Hematopoietic multipotent progenitor cell treated with erythropoietin and hydrocortisone succinate and interleukin-3 and kit ligand, for 8 days (in vitro differentiated cells): ENCODE measurements around the gene OXA1L.
"Not testable (repeated sequence)": the region's sequence is repeated elsewhere in the genome, so short reads cannot be mapped to it uniquely, and the experiment has no call there.

Experiments
- DNase-seq: peaks from one replicate; pipeline ENCODE4 v3.0.0-alpha.2; 2015

The OXA1L gene

DNA sequence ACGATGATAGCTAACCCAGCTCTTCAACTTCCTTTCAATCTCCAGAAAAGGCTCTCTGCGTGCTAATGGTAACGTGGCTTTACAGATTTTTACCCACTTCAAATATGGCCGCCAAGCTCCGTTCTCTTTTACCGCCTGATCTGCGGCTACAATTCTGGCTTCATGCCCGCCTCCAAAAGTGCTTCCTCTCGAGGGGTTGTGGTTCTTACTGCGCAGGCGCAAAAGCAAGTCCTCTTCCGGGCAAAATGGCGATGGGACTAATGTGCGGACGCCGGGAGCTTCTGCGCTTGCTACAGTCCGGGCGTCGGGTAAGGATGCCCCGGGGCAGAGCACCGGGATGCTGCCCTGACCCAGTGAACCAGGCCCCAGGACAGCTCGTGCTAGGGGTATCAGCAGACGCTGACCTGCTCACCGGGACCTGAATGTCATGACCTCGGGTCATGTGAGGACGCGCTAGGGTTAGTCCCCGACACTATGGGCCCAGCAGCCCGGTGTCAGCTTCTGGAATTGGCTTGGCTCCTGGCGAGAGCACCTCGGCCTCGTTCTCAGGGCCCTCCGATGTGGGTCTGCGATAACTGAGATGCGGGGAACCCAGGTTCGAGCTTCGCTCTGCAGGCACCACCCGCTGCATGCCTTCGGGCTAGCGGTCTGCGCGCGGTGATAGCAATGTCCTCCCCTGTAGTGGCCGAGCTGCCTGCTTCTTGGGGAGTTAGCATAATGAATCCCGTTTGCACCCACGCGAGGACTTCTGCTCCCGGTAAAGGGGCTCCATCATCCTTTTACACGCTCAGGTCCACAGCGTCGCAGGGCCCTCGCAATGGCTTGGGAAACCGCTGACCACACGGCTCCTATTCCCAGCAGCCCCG is at the start of gene OXA1L:
OXA1L (plus strand) TSS at position 232 of the 866 bp plus-strand sequence; CDS start at position 246, 14 bp downstream.
- DNase-seq = peak; percentile 99

DNA sequence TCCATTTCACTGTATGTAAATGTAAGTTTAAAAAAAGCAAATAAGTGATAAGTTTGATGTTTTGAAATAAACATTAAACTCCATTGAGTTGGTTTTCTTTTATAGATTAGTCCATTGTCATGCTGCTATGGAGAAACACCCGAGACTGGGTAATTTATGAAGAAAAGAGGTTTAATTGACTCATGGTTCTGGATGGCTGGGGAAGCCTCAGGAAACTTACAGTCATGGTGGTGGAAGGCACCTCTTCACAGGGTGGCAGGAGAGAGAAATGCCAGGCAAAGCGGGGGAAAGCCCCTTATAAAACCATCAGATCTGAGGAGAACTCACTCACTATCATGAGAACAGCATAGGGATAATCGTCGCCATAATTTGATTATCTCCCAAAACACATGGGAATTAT is 48.4 kb upstream of the OXA1L start:
- peak; percentile 10 for DNase-seq

DNA sequence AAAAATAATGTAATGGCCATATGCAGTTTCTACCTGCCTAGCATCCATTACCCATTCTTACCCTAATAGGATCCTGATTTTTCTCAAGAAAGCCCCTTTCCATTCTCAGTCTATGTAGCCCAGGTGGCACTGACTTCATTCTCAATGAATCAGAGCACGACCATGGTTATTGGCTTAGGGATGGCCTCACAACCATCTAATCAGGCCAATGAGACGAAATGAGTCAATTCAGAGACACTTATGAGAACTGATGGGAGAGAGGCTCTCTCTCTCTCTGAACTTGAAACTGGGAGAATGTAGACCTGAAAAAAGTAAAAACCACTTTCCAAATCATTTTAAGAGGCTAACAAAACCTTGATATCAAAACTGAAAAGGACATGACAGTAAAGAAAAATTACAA is 45.3 kb upstream of the OXA1L start:
- DNase-seq = no peak

DNA sequence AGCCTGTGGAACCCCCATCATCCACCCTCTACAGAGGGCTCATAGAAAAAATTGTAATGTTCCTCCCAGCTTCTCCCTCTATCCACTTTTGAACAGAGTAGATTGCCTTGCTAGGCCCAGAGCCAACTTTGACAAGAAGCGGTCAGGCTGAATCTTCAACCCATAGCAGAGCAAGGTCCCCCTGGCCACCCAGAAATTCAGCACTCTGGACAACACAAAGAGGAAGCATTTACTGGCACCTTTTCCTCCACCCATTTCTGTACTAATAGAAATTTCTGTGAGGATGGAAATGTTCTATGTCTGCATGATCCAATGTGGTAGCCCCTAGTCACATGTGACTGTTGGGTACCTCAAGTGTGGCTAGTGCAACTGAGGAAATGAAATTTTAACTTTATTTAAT is 42.7 kb upstream of the OXA1L start:
- no peak for DNase-seq

DNA sequence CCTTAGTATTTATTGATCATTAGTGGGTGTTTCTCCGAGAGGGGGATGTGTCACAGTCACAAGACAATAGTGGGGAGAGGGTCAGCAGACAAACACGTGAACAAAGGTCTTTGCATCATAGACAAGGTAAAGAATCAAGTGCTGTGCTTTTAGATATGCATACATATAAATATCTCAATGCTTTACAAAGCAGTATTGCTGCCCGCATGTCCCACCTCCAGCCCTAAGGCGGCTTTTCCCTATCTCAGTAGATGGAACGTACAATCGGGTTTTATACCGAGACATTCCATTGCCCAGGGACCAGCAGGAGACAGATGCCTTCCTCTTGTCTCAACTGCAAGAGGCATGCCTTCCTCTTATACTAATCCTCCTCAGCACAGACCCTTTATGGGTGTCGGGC is 41.6 kb upstream of the OXA1L start:
- not testable (repeated sequence) for DNase-seq

DNA sequence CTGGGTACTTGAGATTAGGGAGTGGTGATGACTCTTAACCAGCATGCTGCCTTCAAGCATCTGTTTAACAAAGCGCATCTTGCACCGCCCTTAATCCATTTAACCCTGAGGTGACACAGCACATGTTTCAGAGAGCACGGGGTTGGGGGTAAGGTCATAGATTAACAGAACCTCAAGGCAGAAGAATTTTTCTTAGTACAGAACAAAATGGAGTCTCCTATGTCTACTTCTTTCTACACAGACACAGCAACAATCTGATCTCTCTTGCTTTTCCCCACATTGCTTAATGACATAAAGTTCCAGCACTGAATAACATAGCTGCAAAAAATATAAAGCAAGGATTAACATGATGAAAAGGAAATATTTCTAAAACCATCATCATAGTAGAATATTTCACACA is 41.1 kb upstream of the OXA1L start:
- not testable (repeated sequence) for DNase-seq

DNA sequence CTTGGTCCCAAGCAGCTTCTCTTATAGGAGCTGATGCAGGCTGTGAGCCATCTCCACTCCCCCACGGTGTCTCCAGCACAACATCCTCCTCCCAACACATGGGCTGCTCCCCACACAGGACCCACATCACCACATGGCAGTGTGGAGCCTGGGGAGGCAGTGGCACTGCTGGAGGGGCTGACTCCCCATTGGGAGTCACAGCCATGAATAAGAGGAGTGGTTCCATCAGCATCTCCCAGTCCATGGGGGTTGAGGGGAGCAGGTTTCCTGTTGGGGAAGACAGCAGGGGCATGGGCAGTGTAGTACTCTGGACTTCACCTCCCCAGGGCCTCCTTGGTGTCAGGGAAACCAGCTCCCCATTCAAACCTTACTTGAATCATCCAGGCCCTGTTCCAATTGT is 40.5 kb upstream of the OXA1L start:
- no peak for DNase-seq

DNA sequence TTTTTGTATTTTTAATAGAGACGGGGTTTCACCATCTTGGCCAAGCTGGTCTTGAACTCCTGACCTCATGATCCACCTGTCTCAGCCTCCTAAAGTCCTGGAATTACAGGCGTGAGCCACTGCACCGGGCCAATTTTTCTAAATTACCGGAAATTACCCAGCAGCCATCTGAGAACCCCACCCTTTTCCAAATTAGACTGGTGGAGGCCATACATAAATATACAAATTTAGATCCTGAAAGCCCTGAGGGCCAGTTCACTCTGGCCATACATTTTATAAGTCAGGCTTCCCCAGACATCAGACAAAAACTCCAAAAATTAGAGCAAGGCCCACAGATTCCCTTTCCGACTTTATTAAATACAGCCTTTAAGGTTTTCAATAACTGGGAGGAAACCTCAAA is 34.4 kb upstream of the OXA1L start:
- not testable (repeated sequence) for DNase-seq

DNA sequence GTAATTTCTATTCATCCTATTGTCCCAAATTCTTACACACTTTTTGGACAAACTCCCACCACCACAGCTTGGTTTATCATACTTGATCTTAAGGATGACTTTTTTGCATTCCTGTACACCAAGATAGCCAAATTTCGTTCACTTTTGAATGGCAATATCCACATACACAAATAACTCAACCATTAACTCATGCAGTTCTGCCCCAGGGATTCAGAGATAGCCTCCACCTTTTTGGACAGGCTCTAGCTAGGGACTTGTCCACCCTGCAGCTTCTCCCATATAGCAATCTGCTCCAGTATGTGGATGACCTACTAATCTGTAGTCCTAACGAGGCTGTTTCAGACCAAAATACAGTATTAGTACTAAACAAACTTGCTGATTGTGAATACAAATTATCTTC is 32.7 kb upstream of the OXA1L start:
- DNase-seq = no peak

DNA sequence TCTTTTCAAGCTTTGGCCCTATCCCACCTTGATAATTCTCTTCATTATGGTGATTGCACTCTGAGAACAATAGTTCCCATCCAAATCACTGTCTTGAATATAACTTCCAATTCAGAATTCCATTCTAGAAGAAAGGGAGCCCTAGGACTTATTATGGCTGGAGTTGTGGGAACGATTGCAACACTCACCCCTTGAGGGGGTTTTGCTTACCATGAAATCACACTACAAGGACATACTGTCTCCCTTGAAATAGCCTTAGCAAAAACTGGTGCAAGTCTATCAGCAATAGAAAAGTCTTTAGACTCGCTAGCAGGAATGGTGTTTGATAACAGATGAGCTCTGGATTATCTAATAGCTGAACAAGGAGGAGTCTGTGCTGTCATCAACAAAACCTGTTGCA is 31.4 kb upstream of the OXA1L start:
- DNase-seq = no peak

DNA sequence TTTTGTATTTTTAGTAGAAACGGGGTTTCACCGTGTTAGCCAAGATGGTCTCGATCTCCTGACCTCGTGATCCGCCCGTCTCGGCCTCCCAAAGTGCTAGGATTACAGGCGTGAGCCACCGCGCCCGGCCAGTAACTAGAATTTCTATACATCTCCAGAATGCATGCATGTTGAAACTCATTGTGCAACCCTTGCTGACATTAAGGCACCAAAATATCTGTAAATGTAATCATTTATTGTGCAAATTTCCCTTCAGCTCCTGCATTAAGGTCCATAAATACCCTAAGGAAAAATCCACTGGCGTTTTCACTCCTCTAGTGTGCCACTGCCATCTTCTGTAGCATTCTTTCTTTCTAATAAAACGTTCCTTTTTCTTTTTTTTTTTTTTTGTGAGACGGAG is 30.1 kb upstream of the OXA1L start:
- not testable (repeated sequence) for DNase-seq

DNA sequence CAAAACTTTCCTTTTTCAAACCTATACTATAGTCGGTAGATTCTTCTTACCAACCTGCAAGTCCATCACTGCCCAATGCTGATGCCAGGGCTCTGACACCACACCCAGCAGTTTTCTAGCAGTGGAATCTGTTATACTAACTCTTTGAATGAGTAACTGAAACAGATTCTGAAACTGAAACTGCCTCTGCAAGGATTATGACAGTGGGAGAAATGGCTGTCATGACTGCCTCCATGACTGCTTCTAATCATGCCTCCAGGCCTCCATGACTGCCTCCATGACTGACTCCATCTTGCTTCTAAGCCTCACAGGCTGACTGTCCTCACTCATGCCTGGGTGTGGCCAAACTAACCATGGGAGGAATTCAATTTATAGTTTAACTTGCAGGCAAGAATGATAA is 29.4 kb upstream of the OXA1L start:
- DNase-seq = no peak

DNA sequence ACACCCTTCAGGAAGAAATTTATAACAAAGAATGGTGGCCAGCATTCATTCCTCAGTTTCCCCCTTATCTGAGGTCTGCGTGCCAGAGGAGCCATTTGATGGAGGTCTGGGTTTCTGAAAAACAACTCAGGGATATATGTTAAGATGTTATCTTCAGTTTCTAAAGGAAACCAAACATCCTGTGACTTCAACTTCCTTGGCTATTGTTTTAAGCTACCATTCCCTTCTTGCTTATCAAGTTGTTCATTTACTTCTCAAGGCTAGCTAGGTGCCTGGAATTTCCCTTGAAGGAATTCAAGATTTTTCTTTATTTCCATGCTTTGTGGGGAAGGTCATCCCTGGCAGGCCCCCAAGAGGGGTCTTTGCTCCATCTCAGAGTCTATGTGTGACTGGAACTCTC is 27.1 kb upstream of the OXA1L start:
- no peak for DNase-seq

DNA sequence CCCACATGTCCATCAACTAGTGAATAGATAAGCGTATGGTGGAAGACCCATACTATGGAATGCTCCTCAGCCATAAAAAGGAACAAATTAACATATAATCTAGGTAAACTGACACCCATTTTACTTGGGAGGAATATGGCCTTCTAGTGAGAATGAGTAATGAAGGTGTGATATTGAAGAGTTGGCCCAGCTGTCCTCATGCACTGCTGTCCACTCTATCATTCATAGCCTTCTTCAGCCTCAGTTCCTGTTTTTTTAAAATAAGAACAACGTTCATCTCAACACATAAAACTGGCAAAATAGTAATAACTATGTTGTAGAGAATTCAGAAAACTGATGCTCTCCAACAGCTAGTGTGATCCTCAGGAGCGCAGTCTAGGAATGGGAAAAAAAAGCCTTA is 26.5 kb upstream of the OXA1L start:
- no peak for DNase-seq

DNA sequence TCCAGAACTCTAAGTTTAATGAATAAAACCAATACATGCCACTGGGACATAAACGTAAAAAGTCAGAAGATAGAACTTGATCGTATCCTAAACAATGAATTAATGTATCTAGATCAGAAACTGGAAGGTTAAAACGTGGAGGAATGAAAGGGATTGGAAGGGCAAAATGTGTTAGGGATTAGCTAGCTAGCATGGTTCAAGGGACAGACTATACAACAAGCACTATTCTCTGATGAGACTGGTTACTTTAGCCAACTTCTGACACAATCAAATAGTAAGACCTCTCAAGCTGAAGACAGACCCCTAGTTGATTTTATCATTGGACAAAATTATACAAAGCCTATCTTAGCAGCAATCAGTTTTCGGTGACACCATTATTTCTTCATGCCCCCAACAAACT is 18.7 kb upstream of the OXA1L start:
- no peak for DNase-seq

DNA sequence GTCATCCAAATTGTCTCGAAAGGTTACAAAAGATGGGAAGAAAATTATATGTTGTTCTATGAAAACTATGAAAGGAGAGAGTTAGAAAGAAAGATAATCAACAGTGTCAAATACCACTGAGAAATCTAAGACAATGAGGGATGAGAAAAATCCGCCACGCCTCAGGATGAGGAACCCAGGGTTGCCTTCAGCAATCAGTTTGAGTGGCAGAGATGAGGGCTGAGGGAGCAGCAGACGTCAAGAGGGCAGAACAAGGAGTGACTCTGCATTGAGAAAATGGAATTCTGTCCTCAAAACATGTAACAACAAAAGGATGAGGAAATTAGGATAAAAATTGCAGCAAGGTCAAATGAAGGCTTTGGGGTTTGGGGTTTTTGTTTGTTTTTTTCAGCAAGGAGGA is 18.3 kb upstream of the OXA1L start:
- no peak for DNase-seq

DNA sequence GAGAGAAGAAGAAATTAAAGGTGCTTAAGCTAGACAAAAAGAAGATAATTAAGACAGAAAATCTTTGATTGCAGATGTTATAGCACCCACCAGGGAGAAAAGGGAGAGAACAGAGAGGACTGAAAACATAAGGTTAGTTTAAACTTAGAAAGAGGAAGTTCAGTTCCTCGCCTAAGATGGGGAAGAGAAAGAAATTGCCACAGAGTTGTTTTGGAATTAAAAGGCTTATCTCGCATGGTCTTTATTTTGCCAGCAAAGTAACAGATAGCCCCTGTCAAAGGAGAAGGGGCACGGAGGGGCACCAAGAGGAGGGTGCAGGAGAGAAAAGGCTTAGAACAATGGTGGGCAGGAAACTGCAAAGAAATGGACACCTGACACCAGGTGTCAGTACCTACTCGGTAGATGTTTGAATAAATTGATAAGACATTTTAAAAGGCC is 17.8 kb upstream of the OXA1L start:
- peak; percentile 26 for DNase-seq

DNA sequence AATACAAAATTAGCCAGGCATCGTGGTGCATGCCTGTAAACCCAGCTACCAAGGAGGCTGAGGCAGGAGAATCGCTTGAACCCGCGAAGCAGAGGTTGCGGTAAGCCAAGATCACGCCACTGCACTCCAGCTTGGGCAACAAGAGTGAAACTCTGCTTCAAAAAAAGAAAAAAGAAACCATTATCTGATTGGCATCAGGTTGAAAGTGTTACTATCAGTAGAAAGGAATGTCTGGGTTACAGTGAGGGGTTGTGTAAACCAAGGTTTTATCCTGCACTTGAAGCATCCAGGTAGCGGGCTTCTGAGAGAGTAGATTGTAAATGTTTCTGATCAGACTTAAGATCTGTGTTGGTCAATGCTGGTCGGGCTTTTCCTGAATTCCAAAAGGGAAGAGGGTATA is 14.1 kb upstream of the OXA1L start:
- no peak for DNase-seq

DNA sequence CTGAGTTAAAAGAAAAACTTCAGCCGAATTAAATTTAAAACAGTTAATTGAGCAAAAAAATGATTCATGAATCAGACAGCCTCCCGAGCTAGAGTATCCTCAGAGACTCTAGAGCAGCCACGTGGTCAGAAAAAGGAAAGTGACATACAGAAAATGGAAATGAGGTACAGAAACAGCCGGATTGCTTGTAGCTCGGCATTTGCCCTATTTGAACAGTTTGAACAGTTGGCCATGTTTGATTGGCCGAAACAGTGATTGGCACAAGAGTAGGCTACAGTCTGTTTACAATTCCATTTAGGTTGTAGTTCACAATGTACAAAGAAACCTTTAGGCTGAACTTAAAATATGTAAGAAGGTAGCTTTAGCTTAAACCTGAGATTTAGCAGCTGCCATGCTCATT is 12.9 kb upstream of the OXA1L start:
- no peak for DNase-seq

DNA sequence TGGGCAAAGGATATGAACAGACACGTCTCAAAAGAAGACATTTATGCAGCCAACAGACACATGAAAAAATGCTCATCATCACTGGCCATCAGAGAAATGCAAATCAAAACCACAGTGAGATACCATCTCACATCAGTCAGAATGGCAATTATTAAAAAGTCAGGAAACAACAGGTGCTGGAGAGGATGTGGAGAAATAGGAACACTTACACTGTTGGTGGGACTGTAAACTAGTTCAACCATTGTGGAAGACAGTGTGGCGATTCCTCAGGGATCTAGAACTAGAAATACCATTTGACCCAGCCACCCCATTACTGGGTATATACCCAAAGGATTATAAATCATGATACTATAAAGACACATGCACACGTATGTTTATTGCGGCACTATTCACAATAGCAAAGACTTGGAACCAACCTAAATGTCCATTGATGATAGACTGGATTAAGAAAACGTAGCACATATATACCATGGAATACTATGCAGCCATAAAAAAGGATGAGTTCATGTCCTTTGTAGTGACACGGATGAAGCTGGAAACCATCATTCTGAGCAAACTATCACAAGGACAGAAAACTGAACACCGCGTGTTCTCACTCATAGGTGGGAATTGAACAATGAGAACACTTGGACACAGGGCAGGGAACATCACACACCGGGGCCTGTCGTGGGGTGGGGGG is 8.4 kb upstream of the OXA1L start:
- DNase-seq = not testable (repeated sequence)

DNA sequence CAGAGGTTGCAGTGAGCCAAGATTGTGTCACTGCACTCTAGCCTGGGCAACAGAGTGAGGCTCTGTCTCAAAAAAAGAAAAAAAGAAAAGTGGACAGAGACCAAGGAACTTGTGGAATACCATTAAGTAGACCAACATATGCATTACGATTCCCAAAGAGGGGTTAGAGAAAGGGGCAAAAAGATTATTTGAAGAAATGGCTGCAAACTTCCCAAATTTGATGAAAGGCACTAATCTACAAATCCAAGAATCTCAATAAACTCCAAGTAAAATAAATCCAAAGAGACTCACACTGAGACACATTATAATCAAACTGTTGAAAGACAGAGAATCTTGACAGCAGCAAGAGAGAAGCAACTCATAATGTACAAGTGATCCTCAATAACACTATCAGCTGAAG is 4.8 kb upstream of the OXA1L start:
- no peak for DNase-seq

DNA sequence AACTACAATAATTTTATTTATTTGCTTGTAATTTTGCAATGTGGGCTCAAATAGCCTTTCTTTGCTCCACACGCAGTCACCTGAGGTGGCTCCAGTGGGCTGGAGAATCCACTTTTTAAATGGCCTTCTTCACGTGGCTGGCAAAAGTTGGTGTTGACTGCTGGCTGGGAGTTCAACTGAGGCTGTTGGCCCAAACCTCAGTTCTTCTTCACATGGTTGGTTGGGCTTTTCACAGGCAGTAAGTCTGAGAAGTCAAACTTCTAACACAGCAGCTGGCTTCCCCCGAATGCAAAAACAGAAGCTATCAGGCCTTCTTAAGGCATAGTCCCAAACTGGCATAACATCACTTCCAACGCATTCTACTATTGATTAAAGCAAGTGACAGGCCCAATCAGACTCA is 2.1 kb upstream of the OXA1L start:
- DNase-seq = no peak

DNA sequence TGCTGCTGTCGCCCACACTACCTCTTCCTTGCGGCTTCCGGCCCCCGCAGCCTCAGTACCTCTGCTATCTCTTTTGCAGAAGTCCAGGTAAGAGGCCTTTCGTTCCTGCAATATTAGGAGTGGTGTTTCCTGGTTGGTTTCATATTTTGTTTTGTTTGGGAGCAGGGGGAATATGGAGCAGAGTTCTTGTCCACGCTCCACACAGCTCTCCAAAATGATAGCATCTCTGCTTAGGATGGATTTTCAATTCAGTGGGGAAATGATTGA is 768 bp downstream of the OXA1L start:
- no peak for DNase-seq

DNA sequence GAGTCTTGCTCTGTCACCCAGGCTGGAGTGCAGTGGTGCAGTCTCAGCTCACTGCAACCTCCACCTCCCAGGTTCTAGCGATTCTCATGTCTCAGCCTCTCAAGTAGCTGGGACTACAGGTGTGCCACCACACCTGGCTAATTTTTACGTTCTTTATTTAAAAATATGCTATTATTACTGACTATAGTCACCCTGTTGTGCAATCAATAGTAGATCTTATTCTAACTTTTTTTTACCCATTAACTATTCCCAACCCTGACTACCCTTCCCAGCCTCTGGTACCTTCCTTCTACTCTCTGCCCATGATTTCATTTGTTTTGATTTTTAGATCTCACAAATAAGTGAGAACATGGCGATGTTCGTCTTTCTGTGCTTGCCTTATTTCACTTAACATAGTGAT is 2.5 kb downstream of the OXA1L start:
- no peak for DNase-seq

DNA sequence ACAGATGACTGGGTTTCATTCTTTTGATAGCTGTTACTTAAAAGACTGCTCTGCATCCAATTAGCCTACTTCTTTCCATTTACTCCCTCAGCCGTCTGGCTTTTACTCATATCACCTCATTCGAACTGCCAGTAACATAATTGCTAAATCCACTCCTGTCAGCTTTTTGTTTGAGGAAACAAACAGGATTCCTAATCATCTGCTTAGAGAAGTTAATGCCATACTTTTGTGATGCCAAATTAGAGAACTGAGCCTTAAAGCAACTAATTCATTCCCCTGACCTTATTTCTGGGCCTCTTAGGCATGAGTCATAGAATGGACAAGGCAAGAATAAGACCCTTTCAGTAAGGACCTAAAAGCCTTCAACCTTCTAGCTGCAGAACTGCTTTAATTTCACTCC is 2.9 kb downstream of the OXA1L start:
- no peak for DNase-seq
